Fibroblast of lung (primary cell): ENCODE data around the gene TENM3. TPM values are rescaled to one million over a fixed set of nuclear protein-coding genes. Genes with fewer than 3 reads are reported as not detected.

Experiments used
- DNase-seq, 2 donors: peaks; one replicate each; pipeline versions ENCODE4 v3.0.0 to v3.0.0-alpha.2; 2010; ENCODE audit warnings: low read depth in 2 of 2
- H2AFZ ChIP-seq: 2 replicates; pipeline ENCODE4 v1.5.1; 2012; ENCODE audit warnings: low read length, control low read depth, inconsistent platforms
- H3K27ac ChIP-seq: 2 replicates; pipeline ENCODE4 v1.5.1; 2011; ENCODE audit warnings: low read length, control low read depth; ENCODE audit not compliant: insufficient read depth
- H3K27me3 ChIP-seq: 2 replicates; pipeline ENCODE4 v1.5.1; 2011; ENCODE audit warnings: mild to moderate bottlenecking, low read length; ENCODE audit not compliant: control insufficient read depth, insufficient read depth
- H3K36me3 ChIP-seq: 2 replicates; pipeline ENCODE4 v1.5.1; 2011; ENCODE audit warnings: low read length; ENCODE audit not compliant: control insufficient read depth, insufficient read depth
- H3K4me1 ChIP-seq: 2 replicates; pipeline ENCODE4 v1.5.1; 2011; ENCODE audit warnings: low read length; ENCODE audit not compliant: control insufficient read depth, insufficient read depth; ENCODE audit errors: extremely low read depth
- H3K4me2 ChIP-seq: 2 replicates; pipeline ENCODE4 v1.5.1; 2011; ENCODE audit warnings: low read length, control low read depth; ENCODE audit not compliant: insufficient read depth; ENCODE audit errors: extremely low read depth
- H3K4me3 ChIP-seq, 4 experiments: fragments of 200-600 bp in 1 of 4; sonication (generic) in 1 of 4; replicated peaks in 1 of 4; 2 replicates each; pipeline ENCODE4 v1.5.1; 2011 to 2016; ENCODE audit warnings: low read length in 4 of 4, low read depth in 3 of 4, mild to moderate bottlenecking in 3 of 4, control low read depth in 2 of 4, inconsistent platforms in 1 of 4, mixed read lengths in 1 of 4; ENCODE audit not compliant: insufficient read depth in 1 of 4; ENCODE audit errors: control extremely low read depth in 1 of 4
- H3K79me2 ChIP-seq: 2 replicates; pipeline ENCODE4 v1.5.1; 2012; ENCODE audit warnings: mild to moderate bottlenecking, low read length, inconsistent platforms; ENCODE audit not compliant: control insufficient read depth, insufficient read depth
- H3K9ac ChIP-seq: 2 replicates; pipeline ENCODE4 v1.5.1; 2011; ENCODE audit warnings: mild to moderate bottlenecking, low read length, control low read depth; ENCODE audit not compliant: insufficient read depth
- H3K9me3 ChIP-seq: 2 replicates; pipeline ENCODE4 v1.5.1; 2012; ENCODE audit warnings: low read depth, low read length; ENCODE audit not compliant: control insufficient read depth, insufficient read depth
- H4K20me1 ChIP-seq: 2 replicates; pipeline ENCODE4 v1.5.1; 2011; ENCODE audit warnings: low read length; ENCODE audit not compliant: control insufficient read depth, insufficient read depth; ENCODE audit errors: extremely low read depth
- EZH2 ChIP-seq: IDR thresholded peaks from 2 replicates; pipeline ENCODE4 v1.5.1; 2012; ENCODE audit warnings: low read length, control low read depth, mild to moderate bottlenecking; ENCODE audit errors: missing control alignments
- polyA plus RNA-seq, 2 donors: library from polyadenylated mRNA; depleted of rRNA in 1 of 2; stranded (reverse) in 1 of 2; unstranded in 1 of 2; fragments of >200 nt; gene quantifications; 2 replicates each; pipeline ENCODE4 v1.2.1, GENCODE V29; 2011 to 2012; ENCODE audit warnings: missing spikeins in 1 of 2
- total RNA-seq: library from RNA; depleted of rRNA; stranded (reverse); fragments of >200 nt; gene quantifications from 2 replicates; pipeline ENCODE4 v1.2.1, GENCODE V29; 2014
- TF ChIP-seq, protein P1 (sequence below), 2 donors: IDR thresholded peaks in 1 of 2; conservative IDR thresholded peaks in 1 of 2; 1 replicate in 1 of 2; 2 replicates in 1 of 2; pipeline ENCODE4 v1.5.1; 2011 to 2012; ENCODE audit warnings: low read length in 2 of 2, control low read depth in 1 of 2, inconsistent platforms in 1 of 2, low read depth in 1 of 2, mild to moderate bottlenecking in 1 of 2

TENM3 gene
- total and polyA plus RNA-seq, 2 donors (not counting 1 experiment from before 2014, with no cell fraction given): 2.7 to 3.6 TPM

DNA sequence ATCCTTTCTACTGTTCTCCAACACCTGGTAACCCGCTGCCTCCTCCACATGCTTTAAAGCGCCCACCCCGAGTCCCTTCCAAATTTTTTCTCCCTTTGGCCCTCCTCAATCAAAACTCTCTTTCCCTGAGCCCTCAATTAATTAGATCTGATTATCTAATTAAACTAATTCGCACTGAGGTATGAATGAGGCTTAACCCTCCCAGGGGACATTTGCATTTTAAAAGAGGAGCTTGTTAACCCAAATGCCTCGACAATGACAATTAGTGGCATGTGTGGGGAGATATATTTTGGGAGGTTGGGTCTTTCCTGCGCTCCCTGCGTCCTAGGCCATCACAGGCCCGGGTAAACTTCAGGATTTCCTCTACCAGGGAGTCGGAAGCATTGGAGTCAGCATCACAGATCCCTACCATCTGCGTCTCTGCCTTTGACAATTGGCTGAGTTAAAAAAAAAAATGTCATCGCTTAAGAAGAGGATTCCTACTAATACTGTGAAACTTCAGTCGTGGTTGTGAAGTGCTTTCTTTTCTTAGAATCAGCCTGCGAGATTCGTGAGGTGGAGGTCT is 50.6 kb downstream of the TENM3 start:
- H3K27me3 ChIP-seq: no peaks in the 10 kb centered on the region
- no peak overlapping the region for H3K27ac ChIP-seq
- no peaks in the 10 kb centered on the region for H3K9me3 ChIP-seq
- TF ChIP-seq EZH2: no peak
- TF ChIP-seq, protein P1, sequence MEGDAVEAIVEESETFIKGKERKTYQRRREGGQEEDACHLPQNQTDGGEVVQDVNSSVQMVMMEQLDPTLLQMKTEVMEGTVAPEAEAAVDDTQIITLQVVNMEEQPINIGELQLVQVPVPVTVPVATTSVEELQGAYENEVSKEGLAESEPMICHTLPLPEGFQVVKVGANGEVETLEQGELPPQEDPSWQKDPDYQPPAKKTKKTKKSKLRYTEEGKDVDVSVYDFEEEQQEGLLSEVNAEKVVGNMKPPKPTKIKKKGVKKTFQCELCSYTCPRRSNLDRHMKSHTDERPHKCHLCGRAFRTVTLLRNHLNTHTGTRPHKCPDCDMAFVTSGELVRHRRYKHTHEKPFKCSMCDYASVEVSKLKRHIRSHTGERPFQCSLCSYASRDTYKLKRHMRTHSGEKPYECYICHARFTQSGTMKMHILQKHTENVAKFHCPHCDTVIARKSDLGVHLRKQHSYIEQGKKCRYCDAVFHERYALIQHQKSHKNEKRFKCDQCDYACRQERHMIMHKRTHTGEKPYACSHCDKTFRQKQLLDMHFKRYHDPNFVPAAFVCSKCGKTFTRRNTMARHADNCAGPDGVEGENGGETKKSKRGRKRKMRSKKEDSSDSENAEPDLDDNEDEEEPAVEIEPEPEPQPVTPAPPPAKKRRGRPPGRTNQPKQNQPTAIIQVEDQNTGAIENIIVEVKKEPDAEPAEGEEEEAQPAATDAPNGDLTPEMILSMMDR (conservative IDR thresholded peaks at IDR 0.05 in 1 of 2, IDR thresholded peaks at IDR 0.05 in 1 of 2; ENCODE audit: low read depth in 1 of 2, low read length in 2 of 2): no peak
- no peak overlapping the region for H2AFZ ChIP-seq
- no peak overlapping the region for H3K9ac ChIP-seq
- no peak overlapping the region for H3K4me2 ChIP-seq
- no peaks in the 10 kb centered on the region for H4K20me1 ChIP-seq
- H3K4me1 ChIP-seq: no peaks in the 10 kb centered on the region
- no peak for DNase-seq
- H3K4me3 ChIP-seq: no peak overlapping the region
- no peaks in the 10 kb centered on the region for H3K36me3 ChIP-seq
- no peaks in the 10 kb centered on the region for H3K79me2 ChIP-seq

GRCh38 chr4:182294451-182294850 is 51.2 kb downstream of the TENM3 start:
- TF ChIP-seq, protein P1 (conservative IDR thresholded peaks at IDR 0.05 in 1 of 2, IDR thresholded peaks at IDR 0.05 in 1 of 2; ENCODE audit: low read depth in 1 of 2, low read length in 2 of 2): no peak
- TF ChIP-seq EZH2: no peak
- no peaks in the 10 kb centered on the region for H4K20me1 ChIP-seq
- H3K4me1 ChIP-seq: no peaks in the 10 kb centered on the region
- H3K4me2 ChIP-seq: no peak overlapping the region
- H3K4me3 ChIP-seq: no peak overlapping the region
- H3K36me3 ChIP-seq: no peaks in the 10 kb centered on the region
- H3K27ac ChIP-seq: no peak overlapping the region
- H3K27me3 ChIP-seq: no peaks in the 10 kb centered on the region
- no peaks in the 10 kb centered on the region for H3K9me3 ChIP-seq
- no peaks in the 10 kb centered on the region for H3K79me2 ChIP-seq
- no peak overlapping the region for H3K9ac ChIP-seq
- no peak overlapping the region for H2AFZ ChIP-seq
- peak in 1 of 2 donors; percentile 52 for DNase-seq

DNA sequence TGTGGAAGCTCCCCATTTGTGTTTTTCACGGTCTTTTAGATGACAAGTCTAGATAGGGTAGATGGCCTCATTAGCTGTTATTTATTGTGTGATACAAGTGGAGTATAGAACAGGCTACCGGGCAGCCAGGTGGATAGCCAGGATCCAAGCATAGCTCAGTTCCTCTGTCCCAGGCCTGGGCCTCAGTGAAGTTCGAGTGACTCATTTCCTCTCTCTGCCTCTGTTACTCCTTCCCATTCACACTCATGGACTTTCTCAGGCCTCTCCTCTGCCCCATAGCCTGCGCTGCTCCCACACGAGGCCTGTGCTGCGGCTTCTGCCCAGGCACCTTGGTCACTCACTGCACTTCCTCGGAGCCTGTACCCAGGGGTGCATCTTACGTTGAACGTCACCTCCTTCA is 54.5 kb downstream of the TENM3 start:
- no peak overlapping the region for H3K9ac ChIP-seq
- no peak overlapping the region for H2AFZ ChIP-seq
- no peaks in the 10 kb centered on the region for H3K9me3 ChIP-seq
- H4K20me1 ChIP-seq: no peaks in the 10 kb centered on the region
- H3K4me3 ChIP-seq: no peak overlapping the region
- no peaks in the 10 kb centered on the region for H3K4me1 ChIP-seq
- H3K27me3 ChIP-seq: no peaks in the 10 kb centered on the region
- H3K79me2 ChIP-seq: no peaks in the 10 kb centered on the region
- H3K36me3 ChIP-seq: no peaks in the 10 kb centered on the region
- peak; percentile 37 to 84 for DNase-seq
- H3K4me2 ChIP-seq: no peak overlapping the region
- no peak for TF ChIP-seq EZH2
- TF ChIP-seq, protein P1 (conservative IDR thresholded peaks at IDR 0.05 in 1 of 2, IDR thresholded peaks at IDR 0.05 in 1 of 2; ENCODE audit: low read depth in 1 of 2, low read length in 2 of 2): no peak
- H3K27ac ChIP-seq: no peak overlapping the region
